HG03097 (cell line): ENCODE results near the gene KDM2A.

ENCODE experiments used
- ATAC-seq: cut with Tn5 transposase; IDR thresholded peaks from one replicate; pipeline ENCODE4 v1.9.1; 2021; ENCODE audit not compliant: unreplicated experiment, low FRiP score

Gene KDM2A

GRCh38 chr11:67299471-67300191, 180.6 kb downstream of the KDM2A start:
- ATAC-seq, result no peak

- ATAC-seq, result no peak
Measured at GRCh38 chr11:67300256-67300755, 181.2 kb downstream of the KDM2A start.

- no peak for ATAC-seq
Measured at GRCh38 chr11:67300756-67301312, 181.8 kb downstream of the KDM2A start.

- no peak for ATAC-seq
Measured at GRCh38 chr11:67301313-67301921, 182.4 kb downstream of the KDM2A start.

- ATAC-seq, result no peak
Measured at GRCh38 chr11:67301951-67302516, 183.0 kb downstream of the KDM2A start.

- ATAC-seq, result no peak
Measured at GRCh38 chr11:67302571-67303131, 183.6 kb downstream of the KDM2A start.

GRCh38 chr11:67303132-67303834, 184.2 kb downstream of the KDM2A start, which contains the start of gene SSH3:
Gene SSH3 (plus strand): TSS chr11:67303530. CDS start chr11:67303626, 96 bp downstream.
- ATAC-seq, result no peak

GRCh38 chr11:67303835-67304411, 184.9 kb downstream of the KDM2A start:
- no peak for ATAC-seq

GRCh38 chr11:67304511-67305113, 185.5 kb downstream of the KDM2A start:
- ATAC-seq, result no peak

GRCh38 chr11:67306769-67307544, 187.9 kb downstream of the KDM2A start:
- no peak for ATAC-seq

GRCh38 chr11:67307545-67308001, 188.5 kb downstream of the KDM2A start:
- ATAC-seq, result no peak
